Esophagus muscularis mucosa (tissue), 4 donors: Measurements from ENCODE around the gene MYH14.

Source experiments
- EP300 ChIP-seq: sonication (generic); formaldehyde crosslinking; IDR thresholded peaks from one replicate; pipeline ENCODE4 v1.6.1; 2017; ENCODE audit warnings: antibody characterized with exemption
- POLR2A ChIP-seq: fragments of 450-650 bp; IDR thresholded peaks from one replicate; pipeline ENCODE4 v1.6.1; 2017; ENCODE audit warnings: antibody characterized with exemption, moderate library complexity, mild to moderate bottlenecking, low read depth
- POLR2AphosphoS5 ChIP-seq, 2 donors: sonication (generic); formaldehyde crosslinking; IDR thresholded peaks; one replicate each; pipeline ENCODE4 v1.6.1; 2017; ENCODE audit warnings: antibody characterized with exemption in 2 of 2
- TF ChIP-seq, protein P1 (sequence below), 3 experiments: fragments of 200-600 bp in 2 of 3; fragments of 450-650 bp in 1 of 3; sonication (generic) in 2 of 3; IDR thresholded peaks; one replicate each; pipeline ENCODE4 v1.5.1; 2017 to 2019; ENCODE audit warnings: antibody characterized with exemption in 3 of 3, mild to moderate bottlenecking in 2 of 3, moderate library complexity in 1 of 3

DNA sequence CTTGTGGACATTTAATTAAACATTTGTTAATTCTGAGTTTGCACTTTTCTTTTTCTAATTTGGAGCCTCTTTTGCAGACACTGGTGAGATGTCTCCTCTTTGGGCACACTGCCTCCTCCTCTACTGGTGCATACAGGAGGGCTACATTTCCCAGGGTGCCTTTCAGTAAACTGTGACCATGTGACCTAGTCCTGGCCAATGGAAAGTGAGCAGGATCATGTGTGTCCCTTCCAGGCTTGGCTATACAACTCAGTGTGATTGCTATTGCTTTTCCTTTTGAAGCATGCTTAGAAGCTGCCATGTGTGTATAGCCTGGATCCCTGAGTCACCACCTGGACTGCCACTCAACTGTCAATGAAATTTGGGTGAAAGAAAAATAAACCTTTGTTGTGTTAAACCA, 44.8 kb upstream of the MYH14 start:
- TF ChIP-seq, protein P1, sequence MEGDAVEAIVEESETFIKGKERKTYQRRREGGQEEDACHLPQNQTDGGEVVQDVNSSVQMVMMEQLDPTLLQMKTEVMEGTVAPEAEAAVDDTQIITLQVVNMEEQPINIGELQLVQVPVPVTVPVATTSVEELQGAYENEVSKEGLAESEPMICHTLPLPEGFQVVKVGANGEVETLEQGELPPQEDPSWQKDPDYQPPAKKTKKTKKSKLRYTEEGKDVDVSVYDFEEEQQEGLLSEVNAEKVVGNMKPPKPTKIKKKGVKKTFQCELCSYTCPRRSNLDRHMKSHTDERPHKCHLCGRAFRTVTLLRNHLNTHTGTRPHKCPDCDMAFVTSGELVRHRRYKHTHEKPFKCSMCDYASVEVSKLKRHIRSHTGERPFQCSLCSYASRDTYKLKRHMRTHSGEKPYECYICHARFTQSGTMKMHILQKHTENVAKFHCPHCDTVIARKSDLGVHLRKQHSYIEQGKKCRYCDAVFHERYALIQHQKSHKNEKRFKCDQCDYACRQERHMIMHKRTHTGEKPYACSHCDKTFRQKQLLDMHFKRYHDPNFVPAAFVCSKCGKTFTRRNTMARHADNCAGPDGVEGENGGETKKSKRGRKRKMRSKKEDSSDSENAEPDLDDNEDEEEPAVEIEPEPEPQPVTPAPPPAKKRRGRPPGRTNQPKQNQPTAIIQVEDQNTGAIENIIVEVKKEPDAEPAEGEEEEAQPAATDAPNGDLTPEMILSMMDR (IDR thresholded peaks at IDR 0.05) = no peak
- TF ChIP-seq POLR2A (no peak), POLR2AphosphoS5 (IDR thresholded peaks at IDR 0.05) (no peak), EP300 (no peak)
